Choroid plexus epithelial cell (primary cell): ENCODE results near the gene RASSF3.

ENCODE experiments used
- DNase-seq: peaks from one replicate; pipeline ENCODE4 v3.0.0-alpha.2; 2010; ENCODE audit warnings: low read depth
- H3K4me3 ChIP-seq: 2 replicates; pipeline ENCODE4 v1.5.1; 2011; ENCODE audit warnings: low read depth, mild to moderate bottlenecking, control low read depth, low read length, moderate library complexity
- CTCF ChIP-seq: conservative IDR thresholded peaks from 2 replicates; pipeline ENCODE4 v1.5.1; 2011; ENCODE audit warnings: low read depth, mild to moderate bottlenecking, control low read depth, inconsistent platforms, low read length, moderate library complexity

RASSF3 gene

GRCh38 chr12:64595863-64596793 lies 14.2 kb upstream of the RASSF3 start:
- DNase-seq: no peak
- no peak for TF ChIP-seq CTCF
- no peak overlapping the region for H3K4me3 ChIP-seq

DNA sequence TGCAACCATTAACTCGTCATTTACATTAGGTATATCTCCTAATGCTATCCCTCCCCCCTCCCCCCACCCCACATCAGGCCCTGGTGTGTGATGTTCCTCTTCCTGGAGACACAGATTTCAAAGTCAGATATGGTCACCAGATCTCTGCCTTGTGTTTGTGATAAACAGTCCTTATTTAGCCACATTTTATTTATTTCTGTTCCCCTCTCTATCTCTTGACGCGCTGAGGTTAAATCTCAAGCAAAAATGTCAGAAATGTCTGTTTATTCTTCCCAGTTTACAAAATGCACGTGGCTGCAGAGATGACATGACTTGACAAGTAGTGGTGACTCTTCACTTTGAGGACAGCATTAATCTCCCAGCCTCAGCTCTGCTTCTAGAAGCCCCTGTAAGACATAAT lies 11.5 kb upstream of the RASSF3 start:
- no peak for DNase-seq
- no peak for TF ChIP-seq CTCF
- no peak overlapping the region for H3K4me3 ChIP-seq

GRCh38 chr12:64600164-64600561 lies 10.1 kb upstream of the RASSF3 start:
- no peak overlapping the region for H3K4me3 ChIP-seq
- DNase-seq: no peak
- no peak for TF ChIP-seq CTCF

DNA sequence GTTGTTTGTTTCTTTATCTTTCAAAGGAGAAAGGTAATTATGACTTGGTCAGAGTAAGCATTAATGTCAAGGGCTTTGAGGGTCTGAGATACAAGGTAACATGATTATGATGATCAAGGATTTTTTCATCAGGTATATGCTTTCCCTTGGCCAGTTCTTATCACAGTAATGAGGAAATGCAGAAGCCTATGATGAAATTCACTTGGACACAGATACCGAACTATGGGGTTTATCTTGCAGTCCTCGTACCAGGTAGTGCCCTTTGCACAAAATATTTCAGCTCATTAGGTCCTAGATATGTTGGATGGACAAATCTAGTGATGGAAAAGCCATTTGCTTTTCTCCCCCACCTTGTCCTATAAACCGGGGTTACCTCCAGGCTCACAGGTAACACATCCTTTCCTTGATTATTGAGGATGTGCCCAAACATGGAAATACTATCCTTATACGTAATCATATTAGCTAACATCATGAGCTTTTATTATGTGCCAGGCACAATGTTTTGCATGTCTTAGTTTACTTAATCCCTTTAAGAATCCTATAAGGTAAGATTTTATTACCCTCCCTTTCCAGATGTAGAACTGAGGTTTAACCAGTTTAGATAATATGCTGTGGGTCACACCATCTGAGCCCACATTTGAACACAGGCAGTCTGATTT lies 7.0 kb upstream of the RASSF3 start:
- no peak for TF ChIP-seq CTCF
- DNase-seq: no peak
- H3K4me3 ChIP-seq: no peak overlapping the region

- peak; percentile 60 for DNase-seq
- peak overlapping the region; percentile 83 for H3K4me3 ChIP-seq
- TF ChIP-seq CTCF: peak; percentile 45
Measured at GRCh38 chr12:64608901-64609535, 1.3 kb upstream of the RASSF3 start.

- DNase-seq: peak; percentile 37
- H3K4me3 ChIP-seq: peak overlapping the region; percentile 83
- TF ChIP-seq CTCF: no peak
Measured at GRCh38 chr12:64609536-64610078, 688 bp upstream of the RASSF3 start.
